Stimulated activated CD8-positive, alpha-beta memory T cell treated with anti-CD3 and anti-CD28 coated beads, Interleukin-4, amount 100 ng/mL, for 48 hours (primary cell): ENCODE measurements around the gene INPP4B.

ENCODE experiments used
- DNase-seq: peaks from one replicate; pipeline ENCODE4 v3.0.0-alpha.2; 2020

INPP4B gene

DNA sequence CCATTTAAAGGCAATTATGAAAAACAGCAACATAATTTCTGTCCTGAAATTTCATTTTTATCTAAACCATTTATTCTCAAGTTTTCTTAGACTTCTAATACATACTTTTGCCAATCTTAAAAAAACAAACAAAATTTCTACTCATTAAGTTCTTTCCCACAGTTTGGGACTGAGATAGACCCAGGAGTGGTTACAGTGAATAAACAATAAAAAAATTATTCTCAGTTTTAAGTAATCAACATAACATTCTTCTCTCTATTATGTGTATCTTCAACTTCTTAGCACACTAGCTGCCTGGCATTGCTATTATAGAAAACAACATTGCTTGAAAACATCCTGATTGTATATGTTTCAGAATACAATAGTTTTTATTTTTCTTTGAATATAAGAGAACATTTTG is 676.9 kb downstream of the INPP4B start:
- no peak for DNase-seq

DNA sequence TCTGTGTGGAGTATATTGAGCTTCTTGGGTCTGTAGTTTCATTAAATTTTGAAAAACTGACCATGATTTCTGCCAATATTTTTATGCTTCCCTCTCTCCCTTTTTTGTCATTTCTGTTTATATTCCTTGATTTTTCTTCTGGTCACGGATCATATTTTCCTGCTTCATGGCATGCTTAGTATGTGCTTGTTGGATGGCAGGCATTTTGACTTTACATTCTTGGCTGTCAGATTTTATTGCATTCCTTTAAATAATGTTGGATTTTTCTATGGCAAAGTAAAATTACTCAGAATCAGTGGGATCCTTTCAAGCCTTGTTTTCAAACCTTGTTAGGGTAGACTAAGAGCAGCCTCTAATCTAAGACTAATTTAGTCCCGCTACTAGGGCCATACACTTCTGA is 677.9 kb downstream of the INPP4B start:
- DNase-seq: no peak

DNA sequence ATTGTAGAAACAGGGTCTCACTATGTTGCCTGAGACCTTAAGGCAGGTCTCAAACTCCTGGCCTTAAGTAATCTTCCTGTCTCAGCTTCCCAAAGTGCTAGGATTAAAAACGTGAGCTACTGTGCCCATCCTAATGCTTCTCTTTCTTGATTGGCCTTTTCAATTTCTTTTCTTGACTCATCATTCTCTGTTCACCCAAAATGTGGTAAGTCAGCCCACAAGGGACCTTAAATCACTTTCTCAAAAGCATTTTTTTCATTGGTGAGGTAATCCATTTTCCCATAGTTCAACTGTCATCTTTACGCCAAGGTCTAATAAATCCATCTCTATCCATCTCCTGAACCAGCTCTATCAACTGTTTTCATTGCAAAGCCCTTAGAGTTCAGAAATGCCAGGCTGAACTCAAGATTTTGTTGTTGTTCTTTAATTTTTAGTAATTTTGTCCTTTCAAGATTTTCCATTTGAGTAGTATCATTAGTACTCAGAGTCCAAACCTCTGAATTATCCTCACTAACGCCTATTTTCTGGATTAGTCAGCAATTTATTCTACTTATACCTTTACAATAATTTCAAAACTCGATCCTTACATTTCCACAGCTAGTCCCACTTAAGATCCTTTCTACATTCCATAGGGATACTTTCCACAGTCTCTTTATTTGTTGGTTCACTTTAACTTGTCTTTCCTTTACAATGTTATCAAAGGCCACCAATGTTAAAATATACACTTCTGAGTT is 681.2 kb downstream of the INPP4B start:
- no peak for DNase-seq

DNA sequence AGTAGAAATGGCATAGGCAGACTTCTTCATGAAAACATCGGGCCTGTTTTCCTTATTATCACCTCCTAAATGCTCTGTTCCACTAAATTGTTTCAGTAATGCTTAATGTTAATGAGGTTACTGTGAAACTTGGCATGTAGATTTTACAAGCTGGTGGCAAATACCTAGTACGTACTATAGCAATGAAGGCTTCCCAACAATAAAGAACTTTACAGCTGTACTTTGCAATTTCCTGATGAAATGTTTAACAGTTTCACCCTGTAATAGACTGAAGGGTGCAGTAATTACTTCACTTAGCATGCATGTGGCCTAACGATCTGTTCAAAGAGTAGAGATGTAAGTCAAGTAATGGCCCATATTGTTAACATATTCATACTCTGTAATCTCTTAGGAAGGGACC is 685.0 kb downstream of the INPP4B start:
- DNase-seq: no peak

DNA sequence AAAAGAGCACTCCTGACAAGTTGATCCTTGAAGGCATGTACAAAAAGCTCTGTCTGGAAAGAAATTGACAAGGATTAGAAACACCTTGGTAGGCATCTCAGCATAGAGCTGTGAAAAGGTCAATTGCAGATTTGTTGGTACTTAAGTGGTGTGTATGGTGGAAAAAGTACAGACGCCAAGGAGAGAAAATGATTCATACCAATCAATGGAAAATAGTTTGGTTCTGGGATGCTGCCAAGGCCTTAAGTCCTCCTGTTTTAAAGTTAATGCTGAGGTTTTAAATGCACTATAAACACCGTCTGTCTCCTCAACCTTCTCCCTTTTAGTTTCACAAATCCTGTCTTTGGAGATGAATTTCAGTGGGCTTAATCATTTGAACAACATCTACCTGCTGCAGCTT is 685.6 kb downstream of the INPP4B start:
- no peak for DNase-seq

DNA sequence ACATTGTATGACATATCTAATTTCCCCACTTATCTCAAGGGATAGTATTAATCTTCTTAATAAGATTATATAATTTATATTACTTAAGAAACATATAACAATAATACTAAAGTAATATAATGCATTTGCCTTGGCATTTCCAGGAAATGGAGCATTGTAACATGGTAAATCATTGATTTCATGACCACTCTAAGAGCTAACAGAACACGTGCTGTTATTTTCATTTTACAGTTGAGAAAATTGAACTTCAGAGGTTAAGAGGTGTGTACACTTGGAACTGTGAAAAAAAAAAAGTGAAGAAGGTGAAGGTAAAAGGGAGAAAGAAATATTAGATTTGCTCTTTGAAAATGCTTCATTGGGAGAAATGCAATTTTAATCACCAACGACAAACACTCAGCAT is 687.1 kb downstream of the INPP4B start:
- no peak for DNase-seq

DNA sequence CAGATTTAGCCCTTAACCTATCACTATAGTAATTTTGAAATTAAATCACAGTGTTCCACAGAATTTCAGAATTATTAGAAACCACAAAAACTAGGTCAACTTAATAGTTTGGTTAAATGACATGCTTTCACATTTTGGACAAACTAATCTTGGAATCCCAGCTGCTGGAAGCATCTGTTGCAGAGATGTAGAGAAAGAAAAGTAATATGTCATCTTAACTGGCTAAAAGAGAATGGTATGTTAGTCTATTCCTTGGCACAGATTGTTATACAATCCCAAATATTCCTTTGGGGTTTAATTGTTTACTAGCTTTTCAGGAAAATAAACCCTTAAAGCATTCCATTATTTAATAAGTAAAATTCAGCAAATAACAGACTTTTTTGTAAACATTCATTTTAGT is 689.8 kb downstream of the INPP4B start:
- no peak for DNase-seq

DNA sequence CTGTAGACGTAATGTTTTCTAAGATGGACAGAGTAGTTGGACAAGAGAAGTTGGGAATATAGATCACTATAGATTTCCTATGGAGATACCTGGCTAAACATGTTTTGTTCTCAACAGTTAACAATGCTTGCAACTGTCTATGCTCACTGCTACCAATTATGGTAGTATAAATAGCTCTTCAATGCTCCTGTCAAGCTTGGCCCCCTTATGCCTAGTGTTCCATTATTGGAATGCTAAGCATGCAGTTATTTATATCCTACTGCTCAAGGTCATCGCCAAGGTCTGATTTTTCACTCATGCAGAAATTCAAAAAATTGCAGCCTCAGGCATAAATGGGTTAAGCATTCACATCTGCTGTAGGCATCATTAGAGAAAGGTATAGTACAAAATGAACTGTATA is 690.8 kb downstream of the INPP4B start:
- DNase-seq: no peak

DNA sequence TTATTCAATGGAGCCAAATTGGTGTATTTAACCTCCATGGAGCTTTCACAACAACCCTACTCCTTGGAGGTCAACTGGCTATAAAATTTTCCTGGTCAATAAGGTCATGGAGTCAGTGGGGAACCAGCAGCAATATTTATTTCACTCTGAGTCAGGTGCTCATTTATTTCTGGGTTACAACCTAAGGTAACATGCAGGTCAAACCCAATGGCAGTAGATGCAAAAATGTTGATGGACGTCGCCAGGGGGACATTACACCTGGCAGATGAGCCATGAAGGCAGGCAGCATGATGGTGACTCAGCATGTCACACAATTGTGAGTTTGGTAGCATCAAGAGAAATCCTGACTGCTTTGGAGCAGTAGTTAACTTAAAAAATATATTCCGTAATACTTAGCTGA is 695.6 kb downstream of the INPP4B start:
- DNase-seq: no peak

DNA sequence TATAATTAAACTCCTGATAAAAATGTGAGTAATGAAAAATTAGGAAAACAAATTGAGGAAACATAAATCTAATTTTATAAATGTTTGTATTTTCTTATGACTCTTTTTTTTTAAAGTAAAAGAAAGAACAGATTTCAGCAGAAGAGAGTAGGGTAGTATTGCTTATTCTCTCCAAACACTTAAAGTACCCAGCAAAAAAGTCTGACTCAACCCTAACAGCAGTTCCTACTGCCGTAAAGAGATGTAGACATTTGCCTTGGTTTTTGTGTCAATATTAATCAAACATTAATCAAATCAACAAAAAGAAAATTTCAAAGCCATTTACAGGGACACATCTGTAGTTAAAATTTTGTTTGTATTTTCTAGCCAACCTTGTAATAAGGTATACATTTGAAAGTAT is 701.3 kb downstream of the INPP4B start:
- no peak for DNase-seq

DNA sequence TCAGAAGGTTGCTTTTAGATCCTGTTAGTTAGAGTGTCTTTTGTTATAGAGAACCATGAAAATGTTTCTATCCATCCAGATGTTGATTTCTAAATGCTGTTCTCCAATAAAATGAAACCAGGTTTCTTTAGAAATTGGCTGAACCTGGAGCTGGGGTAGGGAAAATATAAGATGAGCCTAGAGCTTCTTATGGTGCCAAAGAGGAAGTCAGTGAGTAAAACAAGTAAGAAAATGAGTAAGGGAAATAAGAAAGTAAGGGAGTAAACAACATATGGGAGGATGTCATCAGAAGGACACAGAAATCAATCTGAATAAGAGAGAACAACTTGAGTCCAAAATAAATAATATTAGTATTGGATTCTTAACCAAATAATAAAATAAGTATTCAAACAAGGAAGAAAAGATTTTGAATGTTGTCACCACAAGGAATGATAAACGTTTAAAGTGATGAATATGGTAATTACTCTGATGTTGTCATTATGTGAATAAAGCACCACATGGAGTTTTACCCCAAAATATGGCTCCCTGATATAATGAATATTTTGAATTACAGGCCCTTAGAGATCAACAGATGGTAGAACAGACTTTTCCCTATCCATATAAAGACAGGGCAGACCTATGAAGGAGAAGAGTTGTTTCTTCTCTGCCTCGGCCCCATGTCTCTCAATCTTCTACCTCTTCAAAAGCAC is 703.6 kb downstream of the INPP4B start:
- no peak for DNase-seq

DNA sequence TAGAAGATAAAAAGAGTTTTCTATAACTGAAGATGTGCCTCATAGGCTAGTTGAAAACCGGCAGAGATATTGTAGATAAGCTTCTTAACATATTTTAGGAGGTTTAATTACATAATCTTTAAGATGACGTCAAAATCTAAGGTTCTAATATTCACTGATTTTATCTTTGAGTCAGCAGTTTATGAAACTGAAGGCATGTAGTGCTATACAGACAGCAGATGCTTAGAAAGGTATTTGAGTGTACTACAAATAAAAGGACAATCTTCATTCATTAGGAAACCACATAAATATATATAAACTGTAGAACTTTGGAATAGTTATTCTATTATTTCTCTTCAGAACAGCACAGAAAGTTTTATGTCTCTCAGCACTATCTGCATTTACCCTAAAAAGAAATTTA is 704.9 kb downstream of the INPP4B start:
- DNase-seq: no peak

DNA sequence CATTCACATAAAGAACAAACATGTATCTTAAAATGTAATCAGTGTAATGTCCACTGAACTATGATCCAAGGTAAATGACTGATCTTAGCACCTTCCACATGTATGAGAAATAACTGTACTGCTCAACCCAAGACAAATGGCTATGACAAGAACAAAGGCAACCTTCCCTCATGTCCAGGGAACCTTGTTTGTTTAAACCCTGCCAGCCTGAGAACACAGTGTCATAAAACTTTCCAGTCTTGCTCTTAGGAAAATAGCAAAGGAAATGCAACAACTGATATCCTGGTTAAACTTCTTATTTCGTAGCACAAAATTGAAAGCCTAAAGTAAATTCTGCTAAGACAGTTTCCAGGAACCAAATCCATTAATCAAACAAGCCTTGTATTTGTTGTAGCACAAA is 715.4 kb downstream of the INPP4B start:
- no peak for DNase-seq

DNA sequence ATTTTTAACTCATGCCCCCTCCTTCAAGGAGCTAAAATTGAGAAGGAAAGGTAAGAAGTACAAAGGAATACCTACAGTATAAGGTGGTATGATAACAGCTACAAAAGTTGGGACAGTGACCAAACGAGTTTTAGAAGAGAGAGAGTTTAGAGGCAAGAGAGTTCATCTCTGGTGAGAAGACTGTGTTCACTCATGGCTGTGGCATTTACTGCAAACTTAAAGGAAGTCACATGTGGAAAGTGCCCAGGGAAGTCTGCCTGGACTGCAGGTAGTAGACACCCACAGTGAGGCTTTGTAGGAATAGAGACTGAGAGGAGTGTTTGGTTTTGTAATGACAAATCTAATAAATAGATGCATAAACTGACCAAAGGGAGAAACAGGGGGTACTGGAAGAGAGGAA is 716.2 kb downstream of the INPP4B start:
- DNase-seq: no peak

DNA sequence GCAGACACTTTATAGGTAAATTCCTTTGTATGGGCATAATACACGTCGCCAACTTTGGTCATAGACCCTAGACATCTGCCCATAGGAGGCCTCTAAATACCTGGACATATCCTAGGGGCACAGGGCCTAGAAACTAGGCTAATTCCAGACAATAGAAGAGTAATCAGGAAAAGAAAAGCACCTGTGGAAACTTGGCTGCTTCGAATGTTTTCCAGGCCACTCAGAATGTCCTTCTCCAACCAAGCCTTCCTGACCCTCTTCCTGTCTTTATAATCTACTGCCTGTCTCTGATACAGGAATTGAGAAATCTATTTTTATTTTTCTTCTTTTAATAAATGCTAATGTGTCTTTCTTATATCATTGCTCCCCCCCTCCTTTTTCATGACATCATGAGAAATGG is 716.6 kb downstream of the INPP4B start:
- DNase-seq: no peak

DNA sequence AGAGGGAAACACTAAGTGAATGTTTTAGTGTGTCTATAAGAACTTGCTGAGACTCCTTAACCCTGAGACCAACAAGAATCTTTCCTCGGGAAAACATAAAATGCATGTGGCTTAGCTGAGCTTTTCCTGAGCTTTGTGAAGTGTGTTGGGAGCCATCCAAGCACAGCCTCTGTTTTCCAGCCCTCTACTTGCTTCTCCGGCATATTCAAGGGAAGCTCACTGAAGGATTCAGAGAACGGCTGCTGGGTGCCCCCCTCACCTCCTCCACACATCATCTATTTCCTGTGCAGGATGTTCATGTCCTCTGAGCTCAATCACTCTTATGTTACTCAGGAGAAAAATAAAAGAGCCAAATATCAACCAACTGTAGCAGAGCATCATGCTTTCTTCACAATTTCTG is 717.6 kb downstream of the INPP4B start:
- no peak for DNase-seq

DNA sequence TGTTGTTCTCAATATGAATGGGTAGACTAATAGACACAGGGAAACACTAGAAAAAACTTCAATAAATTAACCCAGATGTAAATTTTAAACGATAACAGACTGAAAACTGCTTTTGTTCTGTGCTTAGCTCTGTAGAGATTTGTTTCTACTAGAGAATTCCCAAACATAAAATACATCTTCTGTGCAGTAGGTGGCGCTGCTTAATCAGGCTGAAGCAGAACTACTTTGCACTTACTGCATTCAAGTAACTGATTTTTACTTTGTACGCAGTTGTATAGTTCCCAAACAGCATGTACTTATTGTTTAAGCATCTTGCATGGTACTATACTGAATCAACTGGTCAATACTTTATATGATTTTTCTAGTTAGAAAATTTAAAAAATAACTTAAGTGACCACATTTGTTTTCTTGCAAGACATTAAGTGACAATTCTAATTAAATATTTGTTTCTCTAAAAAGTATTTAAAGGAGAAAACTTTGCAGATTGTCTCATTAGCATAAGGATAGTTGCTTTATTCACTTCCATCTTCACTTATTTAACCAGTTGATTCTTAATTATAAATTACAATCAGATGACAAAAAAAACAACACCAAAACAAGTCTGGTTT is 719.1 kb downstream of the INPP4B start:
- DNase-seq: peak; percentile 61

DNA sequence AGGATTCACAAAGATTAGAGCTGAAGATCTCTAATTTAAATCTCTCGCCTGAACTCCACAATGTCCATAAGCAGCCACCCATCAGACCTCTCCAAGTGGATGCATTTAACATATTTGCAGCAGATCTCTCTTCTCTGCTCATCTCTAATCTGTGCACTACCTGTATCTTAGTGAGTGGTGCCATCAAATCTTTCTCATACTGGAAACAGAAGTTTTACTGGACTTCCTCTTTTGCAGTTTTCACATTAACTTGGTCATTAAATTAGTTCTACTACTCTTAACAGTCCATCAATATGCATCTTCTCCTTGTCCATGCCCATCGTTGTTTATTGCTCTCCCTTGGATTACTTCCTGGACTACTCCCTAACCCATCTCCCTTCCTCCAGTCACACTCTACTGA is 721.2 kb downstream of the INPP4B start:
- no peak for DNase-seq

DNA sequence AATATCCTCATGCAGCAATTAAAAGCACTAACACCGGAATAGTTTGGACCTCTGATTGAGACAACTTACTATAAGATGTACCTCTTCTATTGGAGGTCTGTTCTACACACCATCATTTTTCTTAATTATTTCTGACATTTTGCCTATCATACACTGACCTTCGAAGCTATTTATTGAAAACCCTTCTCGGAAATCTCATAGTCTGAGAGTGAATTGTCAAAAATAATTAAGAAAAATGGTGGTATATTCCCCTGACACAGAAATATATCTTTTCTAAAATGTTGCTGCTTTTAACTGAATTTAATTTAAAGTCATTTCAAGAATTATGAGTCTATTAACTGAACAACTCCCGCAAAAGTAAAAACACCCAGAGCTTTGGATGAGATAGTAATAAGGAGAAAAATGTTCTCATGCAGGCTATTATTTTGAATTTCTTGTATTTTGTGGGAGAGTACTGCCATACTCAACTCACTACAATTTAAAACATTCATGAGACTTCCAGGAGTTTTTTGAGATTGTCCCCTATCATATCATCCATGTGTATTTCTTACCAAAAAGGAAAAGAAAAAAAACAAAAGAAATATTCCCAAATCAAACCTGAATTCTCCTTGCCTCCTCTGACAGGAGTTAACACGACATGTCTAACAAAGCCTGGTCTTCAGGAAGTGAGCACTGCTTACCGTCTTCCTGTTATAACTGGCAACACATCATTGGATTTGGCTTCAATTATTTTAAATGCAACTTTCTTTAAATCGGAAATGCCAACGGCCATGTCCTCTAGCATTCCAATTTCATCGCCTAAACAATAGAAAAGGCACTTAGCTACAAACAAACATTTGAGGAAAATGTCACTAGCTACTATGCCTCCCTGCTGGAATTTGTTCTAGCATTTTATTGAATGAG is 724.4 kb downstream of the INPP4B start:
- DNase-seq: no peak

DNA sequence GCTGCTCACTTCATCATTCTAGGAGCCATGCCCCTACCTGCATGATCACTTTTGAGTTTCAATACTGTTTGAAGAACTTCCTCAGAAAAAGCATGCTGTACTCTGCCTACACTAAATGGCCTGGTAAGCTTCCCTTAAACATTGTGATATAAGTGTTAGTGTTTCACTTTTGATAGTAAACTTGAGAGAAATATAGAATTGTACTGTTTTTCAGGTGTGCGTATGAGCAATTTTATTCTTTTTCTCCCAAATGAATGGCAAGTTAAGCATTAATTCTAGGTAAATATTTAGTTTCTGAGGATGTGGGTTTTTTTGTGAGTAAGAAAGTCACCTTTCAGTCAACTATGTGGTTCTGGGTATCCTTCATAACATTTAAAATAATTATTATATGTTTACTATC is 725.2 kb downstream of the INPP4B start:
- DNase-seq: no peak

DNA sequence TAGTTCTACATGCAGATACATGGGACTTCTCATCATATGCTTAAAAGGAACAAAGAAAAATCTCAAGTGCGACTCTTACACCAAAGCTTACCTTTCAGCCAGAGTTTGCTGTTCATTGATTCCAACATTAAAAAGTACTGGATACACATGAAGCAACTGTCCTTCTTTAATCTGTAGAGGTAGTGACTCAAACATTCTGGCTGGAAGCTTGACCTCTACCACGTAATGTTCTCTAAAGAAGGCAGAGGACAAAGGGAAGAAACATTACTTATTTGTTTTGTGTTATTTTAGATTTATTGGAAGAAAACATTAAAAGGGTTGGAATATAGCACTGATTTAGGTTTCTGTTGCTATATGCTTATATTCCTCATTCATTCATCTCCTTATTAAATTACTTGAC is 733.6 kb downstream of the INPP4B start:
- no peak for DNase-seq

DNA sequence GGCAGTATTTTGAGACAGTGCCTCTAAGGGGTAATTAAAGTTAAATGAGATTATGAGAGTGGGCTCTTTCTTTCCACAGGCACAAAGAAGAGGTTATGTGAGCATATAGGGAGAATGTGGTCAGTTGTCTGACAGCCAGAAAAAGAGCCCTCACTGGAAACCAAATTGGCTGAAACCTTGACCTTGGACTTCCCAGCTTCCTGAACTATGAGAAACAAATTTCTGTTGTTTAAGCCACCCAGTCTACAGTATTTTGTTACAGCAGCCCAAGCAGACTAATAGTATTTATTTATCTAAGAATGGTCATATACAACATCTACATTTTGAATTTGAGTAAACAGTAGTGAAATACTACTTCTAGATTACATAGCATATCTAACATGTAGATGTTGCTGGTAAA is 736.0 kb downstream of the INPP4B start:
- no peak for DNase-seq

DNA sequence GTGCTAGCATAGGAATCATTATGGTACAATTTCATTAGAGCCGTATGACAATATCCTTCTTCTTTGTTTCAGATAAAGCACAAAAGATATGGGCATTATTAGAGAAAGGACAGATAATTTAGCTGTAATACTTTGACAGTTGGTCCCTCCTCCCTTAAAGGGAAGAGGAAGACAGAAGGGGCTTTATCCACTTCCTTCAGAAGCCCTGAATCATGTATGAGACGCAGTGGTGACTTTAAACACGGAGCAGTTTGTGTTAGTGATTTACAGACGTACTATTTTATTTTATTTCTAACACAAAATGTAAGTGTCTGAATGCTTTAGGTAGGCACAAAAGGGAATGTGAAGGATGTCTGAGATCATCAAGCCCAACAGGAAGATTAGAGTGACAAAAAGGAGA is 742.1 kb downstream of the INPP4B start:
- no peak for DNase-seq

DNA sequence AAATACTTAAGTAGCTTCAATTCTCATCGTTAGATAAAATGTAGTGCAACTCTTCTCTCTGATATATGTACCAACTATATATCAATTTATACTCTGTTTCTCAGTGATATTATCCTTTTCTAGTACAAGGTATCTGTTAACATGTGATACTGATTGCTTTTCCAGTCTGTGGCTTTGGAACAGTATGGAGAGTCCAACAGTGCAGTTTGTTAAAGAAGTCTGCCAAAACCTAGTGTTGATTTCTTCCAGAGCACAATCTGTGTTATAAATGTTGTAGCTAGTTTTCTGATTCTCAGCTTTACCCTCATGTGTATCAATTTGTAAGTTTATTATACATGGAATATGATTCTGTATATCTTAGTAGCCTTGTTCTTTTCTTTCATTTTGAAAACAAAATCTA is 744.7 kb downstream of the INPP4B start:
- no peak for DNase-seq
